Astrocyte (in vitro differentiated cells and primary cell): Measurements from ENCODE around the gene ANKHD1. TPM values are rescaled to one million over a fixed set of nuclear protein-coding genes. Genes with fewer than 3 reads are reported as not detected.
"Not testable (repeated sequence)": the region's sequence is repeated elsewhere in the genome, so short reads cannot be mapped to it uniquely, and the experiment has no call there.

Experiments used
- DNase-seq: peaks from one replicate; pipeline ENCODE4 v3.0.0-alpha.2; 2010; ENCODE audit warnings: low read depth
- FAIRE-seq: peaks from 2 replicates; lab custom pipeline; 2011; peaks lifted over from hg19 to GRCh38; lab: Jason Lieb, UNC
- H2AFZ ChIP-seq: 2 replicates; pipeline ENCODE4 v1.6.0; 2012; ENCODE audit warnings: low read depth, low read length, inconsistent platforms
- H3K27ac ChIP-seq: 2 replicates; pipeline ENCODE4 v1.5.1; 2011; ENCODE audit warnings: low read depth, low read length, inconsistent platforms
- H3K27me3 ChIP-seq: 2 replicates; pipeline ENCODE4 v1.6.0; 2011; ENCODE audit warnings: low read length, inconsistent platforms; ENCODE audit not compliant: insufficient read depth
- H3K36me3 ChIP-seq: 2 replicates; pipeline ENCODE4 v1.5.1; 2011; ENCODE audit warnings: low read length, inconsistent platforms; ENCODE audit not compliant: insufficient read depth
- H3K4me1 ChIP-seq: 2 replicates; pipeline ENCODE4 v1.5.1; 2011; ENCODE audit warnings: low read length, inconsistent platforms; ENCODE audit not compliant: insufficient read depth
- H3K4me2 ChIP-seq: 2 replicates; pipeline ENCODE4 v1.6.0; 2012; ENCODE audit warnings: low read length, inconsistent platforms
- H3K4me3 ChIP-seq: 2 replicates; pipeline ENCODE4 v1.5.1; 2011; ENCODE audit warnings: low read depth, mild to moderate bottlenecking, low read length, inconsistent platforms; ENCODE audit not compliant: insufficient read depth
- H3K79me2 ChIP-seq: 2 replicates; pipeline ENCODE4 v1.6.0; 2012; ENCODE audit warnings: mild to moderate bottlenecking, low read length, inconsistent platforms; ENCODE audit not compliant: insufficient read depth
- H3K9ac ChIP-seq: 2 replicates; pipeline ENCODE4 v1.6.0; 2012; ENCODE audit warnings: mild to moderate bottlenecking, low read length, inconsistent platforms
- H3K9me3 ChIP-seq: 2 replicates; pipeline ENCODE4 v1.5.1; 2012; ENCODE audit warnings: low read depth, mild to moderate bottlenecking, low read length, inconsistent platforms; ENCODE audit not compliant: insufficient read depth
- H4K20me1 ChIP-seq: 2 replicates; pipeline ENCODE4 v1.6.0; 2012; ENCODE audit warnings: low read length, inconsistent platforms; ENCODE audit not compliant: insufficient read depth
- H3K27ac Mint-ChIP-seq: one replicate; pipeline ENCODE4 v1.8.0; 2021; ENCODE audit warnings: mild to moderate bottlenecking, mixed read lengths; ENCODE audit not compliant: unreplicated experiment
- H3K27me3 Mint-ChIP-seq: one replicate; pipeline ENCODE4 v1.8.0; 2021; ENCODE audit warnings: low read depth, mixed read lengths; ENCODE audit not compliant: unreplicated experiment
- H3K36me3 Mint-ChIP-seq: one replicate; pipeline ENCODE4 v1.8.0; 2021; ENCODE audit warnings: low read depth, mixed read lengths; ENCODE audit not compliant: unreplicated experiment
- H3K4me1 Mint-ChIP-seq: one replicate; pipeline ENCODE4 v1.8.0; 2021; ENCODE audit warnings: low read depth, mixed read lengths; ENCODE audit not compliant: unreplicated experiment
- H3K4me3 Mint-ChIP-seq: one replicate; pipeline ENCODE4 v1.8.0; 2021; ENCODE audit warnings: mild to moderate bottlenecking, moderate library complexity, mixed read lengths; ENCODE audit not compliant: unreplicated experiment
- H3K9me3 Mint-ChIP-seq: one replicate; pipeline ENCODE4 v1.8.0; 2021; ENCODE audit warnings: mild to moderate bottlenecking, mixed read lengths; ENCODE audit not compliant: unreplicated experiment
- CTCF ChIP-seq: IDR thresholded peaks from 2 replicates; pipeline ENCODE4 v1.5.1; 2011; ENCODE audit warnings: low read depth, mild to moderate bottlenecking, inconsistent platforms, low read length, moderate library complexity; ENCODE audit not compliant: insufficient read depth
- EZH2 ChIP-seq: IDR thresholded peaks from 2 replicates; pipeline ENCODE4 v1.6.1; 2012; ENCODE audit warnings: mild to moderate bottlenecking, low read length, inconsistent platforms; ENCODE audit not compliant: insufficient read depth
- total RNA-seq: library from RNA; stranded (reverse); gene quantifications from 2 replicates; pipeline ENCODE4 v1.2.1, GENCODE V29; 2021

Gene ANKHD1
- total RNA-seq, 1 donor from 2014 or later: 56.5 TPM

- no peaks in the 10 kb centered on the region for H3K9me3 ChIP-seq
- H3K9ac ChIP-seq: no peak overlapping the region
- H2AFZ ChIP-seq: no peak overlapping the region
- H3K27ac Mint-ChIP-seq: no peak overlapping the region
- peaks cover 73% of the 10 kb centered on the region for H4K20me1 ChIP-seq
- H3K27me3 ChIP-seq: no peaks in the 10 kb centered on the region
- FAIRE-seq (no peak), DNase-seq (no peak)
- no peak overlapping the region for H3K4me3 Mint-ChIP-seq
- H3K36me3 Mint-ChIP-seq: peaks cover 1% of the 10 kb centered on the region
- no peak overlapping the region for H3K4me3 ChIP-seq
- TF ChIP-seq CTCF: no peak
- TF ChIP-seq EZH2: no peak
- H3K27ac ChIP-seq: no peak overlapping the region
- peaks cover 74% of the 10 kb centered on the region for H3K79me2 ChIP-seq
- H3K36me3 ChIP-seq: no peaks in the 10 kb centered on the region
- peaks cover 2% of the 10 kb centered on the region for H3K9me3 Mint-ChIP-seq
- no peaks in the 10 kb centered on the region for H3K4me1 Mint-ChIP-seq
- no peaks in the 10 kb centered on the region for H3K27me3 Mint-ChIP-seq
- H3K4me2 ChIP-seq: no peak overlapping the region
- no peaks in the 10 kb centered on the region for H3K4me1 ChIP-seq
Measured at GRCh38 chr5:140423609-140424008, 22.0 kb downstream of the ANKHD1 start.

- no peak for FAIRE-seq
Measured at GRCh38 chr5:140424135-140424534, 22.5 kb downstream of the ANKHD1 start.

GRCh38 chr5:140427726-140428125 lies 26.1 kb downstream of the ANKHD1 start:
- DNase-seq, H2AFZ ChIP-seq, H3K27ac Mint-ChIP-seq, H3K4me1 Mint-ChIP-seq, H3K27me3 Mint-ChIP-seq, H3K4me2 ChIP-seq, H3K4me3 ChIP-seq, H3K36me3 Mint-ChIP-seq, H3K9me3 Mint-ChIP-seq, H3K4me1 ChIP-seq, H3K9ac ChIP-seq, H3K36me3 ChIP-seq, H3K27me3 ChIP-seq, H3K4me3 Mint-ChIP-seq, FAIRE-seq, H3K27ac ChIP-seq, H3K9me3 ChIP-seq: not testable (repeated sequence)
- H4K20me1 ChIP-seq: peaks cover 57% of the 10 kb centered on the region
- H3K79me2 ChIP-seq: peaks cover 70% of the 10 kb centered on the region

More at GRCh38 chr5:140424135-140424534, 22.5 kb downstream of the ANKHD1 start:
- Histone ChIP-seq H3K36me3 (no peaks in the 10 kb centered on the region), H3K4me2 (no peak overlapping the region), H3K9ac (no peak overlapping the region), H3K9me3 (no peaks in the 10 kb centered on the region), H3K27me3 (no peaks in the 10 kb centered on the region), H3K27ac (no peak overlapping the region), H3K4me1 (no peaks in the 10 kb centered on the region), H4K20me1 (peaks cover 68% of the 10 kb centered on the region), H2AFZ (no peak overlapping the region), H3K79me2 (peaks cover 69% of the 10 kb centered on the region), H3K4me3 (no peak overlapping the region)
- peaks cover 2% of the 10 kb centered on the region for H3K9me3 Mint-ChIP-seq
- H3K4me3 Mint-ChIP-seq: no peak overlapping the region
- TF ChIP-seq CTCF (no peak), EZH2 (no peak)
- peaks cover 1% of the 10 kb centered on the region for H3K36me3 Mint-ChIP-seq
- no peaks in the 10 kb centered on the region for H3K4me1 Mint-ChIP-seq
- H3K27me3 Mint-ChIP-seq: no peaks in the 10 kb centered on the region
- no peak overlapping the region for H3K27ac Mint-ChIP-seq
- DNase-seq: no peak
